ENCODE data around the gene ZNF423. TPM values are rescaled to one million over a fixed set of nuclear protein-coding genes. Genes with fewer than 3 reads are reported as not detected.

ZNF423 gene
- total RNA-seq, 1 donor from 2014 or later, result 16.7 TPM

DNA sequence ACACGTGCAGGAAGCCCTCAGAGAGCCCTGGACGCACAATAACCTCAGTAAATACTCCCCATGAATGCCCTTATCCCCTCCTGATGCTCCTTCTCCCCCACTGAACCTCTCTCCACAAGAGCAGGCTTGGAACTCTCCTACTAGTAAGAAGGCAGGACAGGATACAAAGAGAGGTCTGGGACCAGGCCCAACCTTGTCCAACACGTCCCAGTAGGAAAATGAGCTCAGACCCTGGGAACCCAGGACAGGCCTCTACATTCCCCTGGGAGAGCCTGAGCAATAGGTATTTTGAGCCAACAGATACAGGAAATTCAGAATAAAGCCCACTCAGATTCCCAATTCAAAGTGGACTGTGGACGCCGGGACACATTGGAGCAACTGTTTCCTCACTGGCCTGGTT lies 19.2 kb downstream of the ZNF423 start:
- Histone ChIP-seq H3K9me3 (ENCODE audit: control insufficient read depth in 3 of 3, low read length in 3 of 3) (no peaks in the 10 kb centered on the region), H3K9ac (ENCODE audit: low read depth in 1 of 3, low read length in 3 of 3) (peak overlapping the region; percentile 42 to 80 (median 75)), H3K4me3 (ENCODE audit: low read length in 3 of 3) (peak overlapping the region in 1 of 3 donors; percentile 22), H3K27ac (ENCODE audit: low read depth, low read length) (peak overlapping the region; percentile 92), H3K4me1 (ENCODE audit: control insufficient read depth in 3 of 3, insufficient read depth in 3 of 3, low read length in 3 of 3) (peaks cover 78 to 89% (median 82%) of the 10 kb centered on the region in 3 donors), H3K27me3 (ENCODE audit: control insufficient read depth in 3 of 3, insufficient read depth in 3 of 3, low read length in 3 of 3) (no peaks in the 10 kb centered on the region), H3K36me3 (ENCODE audit: control insufficient read depth in 3 of 3, insufficient read depth in 3 of 3, low read length in 3 of 3) (no peaks in the 10 kb centered on the region)

DNA sequence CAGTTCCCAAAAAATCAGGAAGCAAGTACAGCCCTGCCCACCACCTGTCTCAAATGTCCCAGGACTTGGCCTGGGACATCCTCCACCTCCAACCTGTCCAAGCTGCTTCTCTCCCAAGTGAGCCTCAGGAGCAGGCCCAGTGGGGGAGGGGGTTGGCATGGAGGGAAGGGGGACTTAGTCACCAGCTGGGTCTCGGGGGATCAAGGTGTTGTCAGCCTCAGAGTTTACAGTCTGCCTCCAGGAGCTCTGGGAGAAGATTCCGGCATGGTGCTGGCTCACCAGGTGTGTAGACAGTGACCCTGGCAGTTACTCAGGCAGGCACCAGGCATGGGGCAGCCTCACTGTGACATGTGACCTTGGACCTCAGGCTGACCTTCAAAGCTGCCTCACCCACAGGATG lies 19.7 kb downstream of the ZNF423 start:
- Histone ChIP-seq H3K27ac (ENCODE audit: low read depth, low read length) (peak overlapping the region; percentile 92), H3K4me1 (ENCODE audit: control insufficient read depth in 3 of 3, insufficient read depth in 3 of 3, low read length in 3 of 3) (peaks cover 75 to 89% (median 82%) of the 10 kb centered on the region in 3 donors), H3K9me3 (ENCODE audit: control insufficient read depth in 3 of 3, low read length in 3 of 3) (no peaks in the 10 kb centered on the region), H3K4me3 (ENCODE audit: low read length in 3 of 3) (peak overlapping the region in 1 of 3 donors; percentile 45), H3K9ac (ENCODE audit: low read depth in 1 of 3, low read length in 3 of 3) (peak overlapping the region; percentile 75 to 80 (median 75)), H3K36me3 (ENCODE audit: control insufficient read depth in 3 of 3, insufficient read depth in 3 of 3, low read length in 3 of 3) (no peaks in the 10 kb centered on the region), H3K27me3 (ENCODE audit: control insufficient read depth in 3 of 3, insufficient read depth in 3 of 3, low read length in 3 of 3) (no peaks in the 10 kb centered on the region)

DNA sequence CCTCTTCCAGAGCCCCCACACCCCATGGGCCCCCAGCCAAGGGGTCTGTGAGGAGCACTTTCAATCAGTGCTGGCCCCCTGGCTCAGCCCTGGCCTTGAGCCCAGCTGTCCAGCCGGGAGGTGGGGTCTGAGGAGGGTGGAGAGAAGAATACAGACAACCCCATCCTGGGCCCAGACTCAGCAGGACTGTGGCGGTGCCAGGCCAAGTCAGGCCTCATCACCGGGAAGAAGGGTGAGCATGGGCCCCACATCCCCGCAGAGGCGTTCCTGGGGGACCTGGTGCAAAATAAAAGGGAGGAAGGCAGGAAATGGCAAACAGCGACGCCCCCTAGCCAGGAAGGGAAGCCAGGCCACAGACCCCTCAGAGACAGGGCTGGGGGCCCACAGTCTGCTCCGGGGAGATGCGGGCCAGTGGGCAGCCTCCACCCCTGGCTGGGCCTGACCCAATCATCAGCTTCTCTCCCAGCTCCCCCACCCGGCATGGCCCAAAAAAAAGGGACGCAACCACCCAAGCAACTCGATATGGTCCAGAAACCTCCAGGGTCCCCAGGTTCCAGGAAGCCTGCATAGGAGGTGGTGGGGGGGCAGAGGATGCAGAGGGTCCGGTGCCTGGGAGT lies 20.6 kb downstream of the ZNF423 start:
- Histone ChIP-seq H3K27ac (ENCODE audit: low read depth, low read length) (peak overlapping the region; percentile 92), H3K4me1 (ENCODE audit: control insufficient read depth in 3 of 3, insufficient read depth in 3 of 3, low read length in 3 of 3) (peaks cover 77 to 87% (median 81%) of the 10 kb centered on the region in 3 donors), H3K4me3 (ENCODE audit: low read length in 3 of 3) (peak overlapping the region in 2 of 3 donors; percentile 32 to 45), H3K36me3 (ENCODE audit: control insufficient read depth in 3 of 3, insufficient read depth in 3 of 3, low read length in 3 of 3) (peaks cover 0 to 2% (median 0%) of the 10 kb centered on the region in 3 donors), H3K9ac (ENCODE audit: low read depth in 1 of 3, low read length in 3 of 3) (peak overlapping the region; percentile 75 to 80 (median 75)), H3K9me3 (ENCODE audit: control insufficient read depth in 3 of 3, low read length in 3 of 3) (no peaks in the 10 kb centered on the region), H3K27me3 (ENCODE audit: control insufficient read depth in 3 of 3, insufficient read depth in 3 of 3, low read length in 3 of 3) (no peaks in the 10 kb centered on the region)

DNA sequence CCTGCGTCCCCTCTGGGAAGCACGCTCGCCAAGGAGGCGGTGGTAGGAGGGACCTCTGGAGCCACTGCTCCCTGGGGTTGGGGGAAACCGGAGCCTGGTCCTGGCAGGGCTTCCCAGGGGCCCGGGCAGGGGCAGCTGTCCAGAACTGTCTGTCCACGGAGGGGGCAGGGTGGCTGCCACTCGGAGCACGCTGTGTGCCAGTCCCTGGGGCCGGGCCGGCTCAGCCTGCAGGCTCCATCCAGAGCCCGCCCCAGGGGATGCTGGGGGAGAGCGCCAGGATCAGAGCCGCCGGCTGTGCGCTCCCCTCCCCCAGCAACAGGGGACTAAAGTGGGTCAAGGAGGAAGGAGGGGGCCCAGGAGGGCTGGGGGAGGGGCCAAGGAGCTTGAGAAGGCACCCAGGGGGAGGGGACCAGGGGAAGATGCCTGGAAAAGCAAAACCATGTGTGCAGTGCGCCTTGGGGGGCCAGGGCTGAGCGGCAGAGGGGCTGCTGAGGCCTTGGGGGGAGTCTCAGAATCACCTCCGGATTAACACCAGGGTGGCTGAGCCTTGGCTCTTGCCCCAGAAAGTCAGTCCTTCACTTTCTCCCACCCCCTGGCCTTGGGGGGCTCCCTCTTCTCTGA lies 21.3 kb downstream of the ZNF423 start:
- Histone ChIP-seq H3K9me3 (ENCODE audit: control insufficient read depth in 3 of 3, low read length in 3 of 3) (no peaks in the 10 kb centered on the region), H3K4me1 (ENCODE audit: control insufficient read depth in 3 of 3, insufficient read depth in 3 of 3, low read length in 3 of 3) (peaks cover 79 to 90% (median 87%) of the 10 kb centered on the region in 3 donors), H3K9ac (ENCODE audit: low read depth in 1 of 3, low read length in 3 of 3) (peak overlapping the region; percentile 75 to 80 (median 75)), H3K27ac (ENCODE audit: low read depth, low read length) (peak overlapping the region; percentile 92), H3K4me3 (ENCODE audit: low read length in 3 of 3) (peak overlapping the region; percentile 19 to 59 (median 45)), H3K36me3 (ENCODE audit: control insufficient read depth in 3 of 3, insufficient read depth in 3 of 3, low read length in 3 of 3) (peaks cover 0 to 2% (median 0%) of the 10 kb centered on the region in 3 donors), H3K27me3 (ENCODE audit: control insufficient read depth in 3 of 3, insufficient read depth in 3 of 3, low read length in 3 of 3) (no peaks in the 10 kb centered on the region)

DNA sequence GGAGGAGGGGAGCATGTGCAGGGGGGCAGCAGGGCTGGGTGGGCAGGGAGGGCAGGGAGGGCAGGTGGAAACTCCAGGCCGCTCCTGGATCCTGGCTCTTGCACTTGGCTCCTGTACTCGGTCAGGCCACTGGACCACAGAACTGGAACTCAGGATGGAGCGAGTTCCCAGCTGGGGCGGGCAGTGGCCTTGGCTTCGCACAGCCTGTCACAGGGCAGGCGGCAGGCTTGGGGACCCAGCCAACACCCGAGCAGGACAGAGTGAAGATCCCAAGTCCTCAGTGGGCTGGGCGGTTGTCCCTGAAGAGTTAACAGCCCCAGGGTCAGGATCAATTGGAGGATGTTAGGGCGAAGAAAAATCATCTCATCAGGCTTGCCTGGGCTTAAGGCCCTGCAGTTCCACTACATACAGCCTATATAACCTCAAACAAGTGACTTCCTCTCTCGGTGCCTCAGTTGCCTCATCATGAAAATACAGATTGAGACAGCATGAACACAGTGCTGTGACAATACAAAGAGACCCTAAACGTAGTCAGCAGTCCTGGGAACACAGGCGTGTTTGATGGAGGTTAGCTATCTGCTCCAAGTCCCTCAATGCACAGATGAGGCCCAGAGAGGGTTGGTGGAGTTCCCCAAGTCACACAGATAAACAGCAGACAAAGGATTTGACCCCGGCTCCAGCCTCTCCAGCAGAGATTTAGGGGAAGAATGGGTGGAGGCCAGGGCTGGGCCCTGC lies 21.9 kb downstream of the ZNF423 start:
- H3K36me3 ChIP-seq (ENCODE audit: control insufficient read depth in 3 of 3, insufficient read depth in 3 of 3, low read length in 3 of 3), result peaks cover 0 to 2% (median 0%) of the 10 kb centered on the region in 3 donors
- no peaks in the 10 kb centered on the region for H3K9me3 ChIP-seq (ENCODE audit: control insufficient read depth in 3 of 3, low read length in 3 of 3)
- H3K9ac ChIP-seq (ENCODE audit: low read depth in 1 of 3, low read length in 3 of 3), result peak overlapping the region; percentile 60 to 75 (median 63)
- peak overlapping the region; percentile 8 to 59 (median 19) for H3K4me3 ChIP-seq (ENCODE audit: low read length in 3 of 3)
- peak overlapping the region; percentile 92 for H3K27ac ChIP-seq (ENCODE audit: low read depth, low read length)
- peaks cover 79 to 90% (median 87%) of the 10 kb centered on the region in 3 donors for H3K4me1 ChIP-seq (ENCODE audit: control insufficient read depth in 3 of 3, insufficient read depth in 3 of 3, low read length in 3 of 3)
- no peaks in the 10 kb centered on the region for H3K27me3 ChIP-seq (ENCODE audit: control insufficient read depth in 3 of 3, insufficient read depth in 3 of 3, low read length in 3 of 3)

DNA sequence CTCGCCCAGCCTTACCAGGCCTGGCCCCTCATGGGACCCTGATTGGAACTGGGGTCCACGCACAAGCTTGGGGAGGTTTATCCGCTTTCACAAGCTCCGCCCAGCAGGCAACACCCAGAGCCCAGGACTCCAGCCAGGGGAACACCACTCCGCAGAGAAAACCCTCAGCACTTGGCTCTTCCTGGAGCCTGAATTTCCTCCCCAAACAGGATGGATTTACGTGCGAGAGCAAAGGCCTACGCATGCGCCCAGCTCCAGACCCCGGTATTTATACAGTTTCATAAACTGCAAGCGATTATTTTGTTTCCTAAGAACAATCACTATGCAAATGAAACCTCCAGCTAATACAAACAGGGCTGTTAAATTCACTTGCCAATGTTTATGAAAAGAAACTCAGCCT lies 22.8 kb downstream of the ZNF423 start:
- peak overlapping the region; percentile 60 to 75 (median 63) for H3K9ac ChIP-seq (ENCODE audit: low read depth in 1 of 3, low read length in 3 of 3)
- H3K36me3 ChIP-seq (ENCODE audit: control insufficient read depth in 3 of 3, insufficient read depth in 3 of 3, low read length in 3 of 3), result peaks cover 0 to 2% (median 0%) of the 10 kb centered on the region in 3 donors
- no peaks in the 10 kb centered on the region for H3K9me3 ChIP-seq (ENCODE audit: control insufficient read depth in 3 of 3, low read length in 3 of 3)
- peak overlapping the region in 2 of 3 donors; percentile 9 to 41 for H3K4me3 ChIP-seq (ENCODE audit: low read length in 3 of 3)
- H3K27me3 ChIP-seq (ENCODE audit: control insufficient read depth in 3 of 3, insufficient read depth in 3 of 3, low read length in 3 of 3), result no peaks in the 10 kb centered on the region
- peaks cover 88 to 96% (median 95%) of the 10 kb centered on the region in 3 donors for H3K4me1 ChIP-seq (ENCODE audit: control insufficient read depth in 3 of 3, insufficient read depth in 3 of 3, low read length in 3 of 3)
- peak overlapping the region; percentile 92 for H3K27ac ChIP-seq (ENCODE audit: low read depth, low read length)

DNA sequence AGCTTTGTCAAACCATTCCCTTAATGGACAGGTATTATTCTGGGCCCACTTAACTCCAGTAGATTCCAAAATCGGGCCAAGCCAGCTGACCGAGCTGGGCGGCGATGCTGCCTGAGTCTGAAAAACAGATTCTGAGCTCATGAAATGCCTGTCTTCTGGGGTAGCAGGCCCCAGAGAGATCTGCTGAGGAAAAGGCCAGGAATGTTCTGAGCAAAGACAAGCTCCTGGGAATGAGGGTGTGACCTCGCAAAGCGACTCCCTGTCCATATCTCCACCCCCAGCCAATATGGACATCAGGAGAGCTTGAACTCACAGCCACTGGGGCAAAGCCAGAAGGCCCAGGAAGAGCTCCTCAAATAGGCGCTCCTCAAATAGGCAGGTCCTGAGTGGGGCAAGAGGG lies 23.7 kb downstream of the ZNF423 start:
- peaks cover 0 to 2% (median 0%) of the 10 kb centered on the region in 3 donors for H3K36me3 ChIP-seq (ENCODE audit: control insufficient read depth in 3 of 3, insufficient read depth in 3 of 3, low read length in 3 of 3)
- peak overlapping the region in 1 of 3 donors; percentile 41 for H3K4me3 ChIP-seq (ENCODE audit: low read length in 3 of 3)
- no peaks in the 10 kb centered on the region for H3K27me3 ChIP-seq (ENCODE audit: control insufficient read depth in 3 of 3, insufficient read depth in 3 of 3, low read length in 3 of 3)
- peak overlapping the region; percentile 36 to 63 (median 60) for H3K9ac ChIP-seq (ENCODE audit: low read depth in 1 of 3, low read length in 3 of 3)
- H3K27ac ChIP-seq (ENCODE audit: low read depth, low read length), result peak overlapping the region; percentile 92
- H3K9me3 ChIP-seq (ENCODE audit: control insufficient read depth in 3 of 3, low read length in 3 of 3), result no peaks in the 10 kb centered on the region
- peaks cover 89 to 97% (median 96%) of the 10 kb centered on the region in 3 donors for H3K4me1 ChIP-seq (ENCODE audit: control insufficient read depth in 3 of 3, insufficient read depth in 3 of 3, low read length in 3 of 3)

DNA sequence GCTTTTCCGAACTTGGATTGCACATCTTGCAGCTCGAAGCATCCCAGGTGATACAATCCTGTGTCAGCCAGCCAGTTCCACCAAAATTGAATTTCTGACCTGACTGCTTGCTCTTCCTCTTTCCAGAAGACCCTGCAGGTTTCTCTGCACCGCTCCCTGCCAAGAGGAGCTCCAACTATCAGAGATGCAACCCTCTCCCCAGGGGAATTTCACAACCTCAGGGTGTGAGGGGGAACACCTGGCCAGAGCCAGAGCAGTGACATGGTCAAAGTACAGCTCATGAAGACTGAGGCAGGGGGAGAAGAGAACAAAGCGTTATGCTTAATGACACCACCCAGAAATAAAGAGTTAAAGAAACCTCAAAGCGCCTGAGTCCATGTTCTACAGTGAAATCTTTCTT lies 25.0 kb downstream of the ZNF423 start:
- Histone ChIP-seq H3K27ac (ENCODE audit: low read depth, low read length) (peak overlapping the region; percentile 94), H3K36me3 (ENCODE audit: control insufficient read depth in 3 of 3, insufficient read depth in 3 of 3, low read length in 3 of 3) (peaks cover 0 to 2% (median 0%) of the 10 kb centered on the region in 3 donors), H3K9ac (ENCODE audit: low read depth in 1 of 3, low read length in 3 of 3) (no peak overlapping the region), H3K4me3 (ENCODE audit: low read length in 3 of 3) (no peak overlapping the region), H3K4me1 (ENCODE audit: control insufficient read depth in 3 of 3, insufficient read depth in 3 of 3, low read length in 3 of 3) (peaks cover 89 to 97% (median 96%) of the 10 kb centered on the region in 3 donors), H3K9me3 (ENCODE audit: control insufficient read depth in 3 of 3, low read length in 3 of 3) (no peaks in the 10 kb centered on the region), H3K27me3 (ENCODE audit: control insufficient read depth in 3 of 3, insufficient read depth in 3 of 3, low read length in 3 of 3) (no peaks in the 10 kb centered on the region)

DNA sequence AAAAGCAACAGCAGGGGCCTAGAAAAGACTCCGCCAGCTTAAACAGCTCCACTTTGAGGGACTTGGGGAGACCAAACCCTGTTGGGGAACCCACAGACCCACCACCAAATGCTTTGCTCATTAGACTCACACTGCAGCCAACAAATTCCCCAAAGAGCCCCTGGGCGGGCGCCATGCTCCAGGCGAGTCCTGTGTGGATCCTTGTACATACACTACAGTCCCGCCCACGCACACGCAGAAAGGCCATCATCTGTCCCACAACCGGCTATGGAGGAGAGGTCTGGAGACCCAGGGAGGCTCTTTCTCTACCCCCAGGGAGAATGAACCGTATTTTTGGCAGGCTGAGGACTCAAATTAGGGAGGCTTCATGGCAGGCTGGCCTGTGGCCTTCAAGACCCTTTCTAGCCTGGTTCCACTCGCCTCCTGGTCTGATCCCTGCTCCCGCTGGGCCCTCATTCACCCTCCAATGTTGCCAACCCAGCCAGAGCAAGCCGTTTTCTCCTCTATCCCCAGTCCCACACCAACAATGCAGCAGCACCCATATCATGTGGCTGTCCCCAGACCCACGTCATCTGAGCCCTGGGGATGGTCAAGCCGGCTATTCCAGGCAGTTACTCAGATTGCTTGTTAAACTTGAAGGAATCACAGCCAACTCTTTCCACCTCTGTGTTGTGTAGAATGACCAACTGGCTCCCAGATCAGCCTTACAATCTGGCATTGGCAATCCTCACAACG lies 27.2 kb downstream of the ZNF423 start:
- Histone ChIP-seq H3K4me3 (ENCODE audit: low read length in 3 of 3) (peak overlapping the region; percentile 24 to 54 (median 47)), H3K27me3 (ENCODE audit: control insufficient read depth in 3 of 3, insufficient read depth in 3 of 3, low read length in 3 of 3) (no peaks in the 10 kb centered on the region), H3K9ac (ENCODE audit: low read depth in 1 of 3, low read length in 3 of 3) (peak overlapping the region; percentile 65 to 79 (median 66)), H3K4me1 (ENCODE audit: control insufficient read depth in 3 of 3, insufficient read depth in 3 of 3, low read length in 3 of 3) (peaks cover 81 to 93% (median 92%) of the 10 kb centered on the region in 3 donors), H3K27ac (ENCODE audit: low read depth, low read length) (peak overlapping the region; percentile 94), H3K9me3 (ENCODE audit: control insufficient read depth in 3 of 3, low read length in 3 of 3) (no peaks in the 10 kb centered on the region), H3K36me3 (ENCODE audit: control insufficient read depth in 3 of 3, insufficient read depth in 3 of 3, low read length in 3 of 3) (peaks cover 0 to 2% (median 0%) of the 10 kb centered on the region in 3 donors)
